HEK293 (cell line): ENCODE results near the gene HLA-C.
A peak's percentile ranks its signal among the peaks of the same experiment; 100 is the strongest.

Source experiments
- CTCF ChIA-PET: fragments of 350-600 bp; formaldehyde crosslinking; extraction: SDS; loops from one replicate; lab custom pipeline; 2021; ENCODE audit warnings: antibody characterized with exemption; lab: Yijun Ruan, JAX
- POLR2A ChIA-PET: fragments of 300-600 bp; formaldehyde crosslinking; extraction: SDS; loops from one replicate; lab custom pipeline; 2020; ENCODE audit warnings: antibody characterized with exemption, inconsistent platforms; lab: Yijun Ruan, JAX
- H3K27ac ChIP-seq: fragments of 200-500 bp; sonication (Bioruptor generic); 2 replicates; pipeline ENCODE4 v1.5.1; 2014; ENCODE audit warnings: low read depth, low read length, control low read depth, inconsistent platforms; ENCODE audit errors: extremely low read depth
- H3K36me3 ChIP-seq, 2 experiments: fragments of 200-500 bp in 1 of 2; sonication (Bioruptor generic) in 1 of 2; 1 replicate in 1 of 2; 2 replicates in 1 of 2; pipeline ENCODE4 v1.5.1; 2014 to 2017; ENCODE audit warnings: inconsistent platforms in 2 of 2, low read length in 2 of 2; ENCODE audit not compliant: control insufficient read depth in 2 of 2, insufficient read depth in 1 of 2
- H3K4me1 ChIP-seq: fragments of 200-500 bp; sonication (Bioruptor generic); 2 replicates; pipeline ENCODE4 v1.5.1; 2014; ENCODE audit warnings: mild to moderate bottlenecking, low read length, inconsistent platforms; ENCODE audit not compliant: control insufficient read depth, insufficient read depth
- H3K4me3 ChIP-seq: 2 replicates; pipeline ENCODE4 v1.5.1; 2011; ENCODE audit warnings: low read depth, mild to moderate bottlenecking, control low read depth, low read length, moderate library complexity
- H3K9me3 ChIP-seq: fragments of 200-500 bp; sonication (Bioruptor generic); 2 replicates; pipeline ENCODE4 v1.5.1; 2014; ENCODE audit warnings: low read depth, low read length, inconsistent platforms; ENCODE audit not compliant: control insufficient read depth, insufficient read depth
- GLI2 ChIP-seq: fragments of 450-650 bp; formaldehyde crosslinking; IDR thresholded peaks from 2 replicates; pipeline ENCODE4; 2017; ENCODE audit warnings: missing biosample characterization, missing genetic modification characterization, low read depth, borderline replicate concordance
- HOXC10 ChIP-seq: sonication (generic); formaldehyde crosslinking; IDR thresholded peaks from 2 replicates; pipeline ENCODE4 v1.8.1; 2023; ENCODE audit warnings: mild to moderate bottlenecking, missing genetic modification reagents
- HOXD13 ChIP-seq: sonication (generic); formaldehyde crosslinking; IDR thresholded peaks from 2 replicates; pipeline ENCODE4 v1.8.0; 2022; ENCODE audit warnings: missing genetic modification reagents, borderline replicate concordance
- IKZF3 ChIP-seq: fragments of 450-650 bp; IDR thresholded peaks from 2 replicates; pipeline ENCODE4 v1.5.0; 2018; ENCODE audit warnings: missing biosample characterization, mild to moderate bottlenecking, missing genetic modification characterization, moderate library complexity
- KLF9 ChIP-seq: fragments of 450-650 bp; formaldehyde crosslinking; IDR thresholded peaks from 2 replicates; pipeline ENCODE4 v1.5.1; 2016; ENCODE audit warnings: missing biosample characterization, missing genetic modification characterization, low read depth
- MZF1 ChIP-seq: fragments of 450-650 bp; formaldehyde crosslinking; IDR thresholded peaks from 2 replicates; pipeline ENCODE4 v1.5.1; 2017; ENCODE audit warnings: missing biosample characterization, missing genetic modification characterization, borderline replicate concordance
- ZBTB10 ChIP-seq: fragments of 450-650 bp; formaldehyde crosslinking; IDR thresholded peaks from 2 replicates; pipeline ENCODE4 v1.5.1; 2016; ENCODE audit warnings: missing biosample characterization, missing genetic modification characterization
- ZBTB7A ChIP-seq: fragments of 450-650 bp; formaldehyde crosslinking; IDR thresholded peaks from 2 replicates; pipeline ENCODE4 v1.5.1; 2016; ENCODE audit warnings: low read depth, missing biosample characterization, missing genetic modification characterization
- ZBTB8A ChIP-seq: fragments of 450-650 bp; formaldehyde crosslinking; IDR thresholded peaks from 2 replicates; pipeline ENCODE4 v1.5.1; 2016; ENCODE audit warnings: missing biosample characterization, missing genetic modification characterization
- ZEB2 ChIP-seq: fragments of 450-650 bp; formaldehyde crosslinking; IDR thresholded peaks from 2 replicates; pipeline ENCODE4 v1.5.1; 2016; ENCODE audit warnings: missing biosample characterization, missing genetic modification characterization
- ZNF175 ChIP-seq: fragments of 450-650 bp; formaldehyde crosslinking; IDR thresholded peaks from 2 replicates; pipeline ENCODE4 v1.5.1; 2016; ENCODE audit warnings: missing biosample characterization, missing genetic modification characterization
- ZNF211 ChIP-seq: fragments of 450-650 bp; formaldehyde crosslinking; IDR thresholded peaks from 2 replicates; pipeline ENCODE4 v1.5.1; 2016; ENCODE audit warnings: low read depth, missing biosample characterization, missing genetic modification characterization
- ZNF302 ChIP-seq: fragments of 450-650 bp; formaldehyde crosslinking; IDR thresholded peaks from 2 replicates; pipeline ENCODE4 v1.5.1; 2016; ENCODE audit warnings: missing biosample characterization, missing genetic modification characterization, low read depth
- ZNF510 ChIP-seq: fragments of 450-650 bp; formaldehyde crosslinking; IDR thresholded peaks from 2 replicates; pipeline ENCODE4 v1.5.1; 2018; ENCODE audit warnings: mild to moderate bottlenecking, missing genetic modification characterization, missing biosample characterization; ENCODE audit not compliant: insufficient replicate concordance
- ZNF514 ChIP-seq: fragments of 450-650 bp; formaldehyde crosslinking; IDR thresholded peaks from 2 replicates; pipeline ENCODE4 v1.5.1; 2016; ENCODE audit warnings: missing biosample characterization, missing genetic modification characterization
- ZNF521 ChIP-seq: fragments of 450-650 bp; formaldehyde crosslinking; IDR thresholded peaks from 2 replicates; pipeline ENCODE4 v1.5.1; 2017; ENCODE audit warnings: missing biosample characterization, mild to moderate bottlenecking, missing genetic modification characterization
- ZNF610 ChIP-seq: fragments of 450-650 bp; formaldehyde crosslinking; IDR thresholded peaks from 2 replicates; pipeline ENCODE4 v1.5.1; 2016; ENCODE audit warnings: missing biosample characterization, missing genetic modification characterization, borderline replicate concordance
- ZNF777 ChIP-seq: fragments of 450-650 bp; formaldehyde crosslinking; IDR thresholded peaks from 2 replicates; pipeline ENCODE4 v1.5.1; 2017; ENCODE audit warnings: missing biosample characterization, missing genetic modification characterization, borderline replicate concordance
- ZSCAN30 ChIP-seq: fragments of 450-650 bp; IDR thresholded peaks from 2 replicates; pipeline ENCODE4 v1.5.1; 2018; ENCODE audit warnings: missing biosample characterization, mild to moderate bottlenecking, missing genetic modification characterization, moderate library complexity
- TF ChIP-seq, protein P1 (sequence below): fragments of 450-650 bp; formaldehyde crosslinking; conservative IDR thresholded peaks from 2 replicates; pipeline ENCODE4 v1.5.1; 2016; ENCODE audit warnings: low read depth, missing biosample characterization, missing genetic modification characterization

Gene HLA-C

DNA sequence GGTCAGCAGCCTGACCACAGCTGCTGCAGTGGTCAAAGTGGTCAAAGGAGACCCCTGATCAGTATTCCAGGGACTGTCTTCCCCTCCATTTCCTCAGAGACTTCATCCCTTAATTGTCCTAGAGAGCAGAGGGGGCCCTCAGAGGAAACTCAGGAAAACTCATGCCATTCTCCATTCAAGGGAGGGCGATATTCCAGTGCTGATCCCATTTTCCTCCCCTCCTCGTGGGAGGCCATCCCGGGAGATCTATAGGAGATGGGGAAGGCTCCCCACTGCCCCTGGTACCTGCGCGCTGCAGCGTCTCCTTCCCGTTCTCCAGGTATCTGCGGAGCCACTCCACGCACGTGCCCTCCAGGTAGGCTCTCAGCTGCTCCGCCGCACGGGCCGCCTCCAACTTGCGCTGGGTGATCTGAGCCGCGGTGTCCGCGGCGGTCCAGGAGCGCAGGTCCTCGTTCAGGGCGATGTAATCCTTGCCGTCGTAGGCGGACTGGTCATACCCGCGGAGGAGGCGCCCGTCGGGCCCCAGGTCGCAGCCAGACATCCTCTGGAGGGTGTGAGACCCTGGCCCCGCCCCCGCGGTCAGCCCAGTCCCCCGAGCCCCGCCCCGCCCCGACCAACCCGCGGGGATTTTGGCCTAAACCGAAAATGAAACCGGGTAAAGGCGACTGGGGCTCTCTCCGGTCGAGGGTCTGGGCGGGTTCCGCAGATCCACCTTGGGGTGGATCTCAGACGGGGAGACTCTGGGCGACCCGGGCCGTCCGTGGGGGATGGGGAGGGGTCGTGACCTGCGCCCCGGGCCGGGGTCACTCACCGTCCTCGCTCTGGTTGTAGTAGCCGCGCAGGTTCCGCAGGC lies 878 bp downstream of the HLA-C start:
- CTCF ChIA-PET = interaction anchor here (1.6 kb wide), 1 partner anchor 95 kb away, joined by 5 read pairs; no protein-coding TSS in a partner anchor
- Histone ChIP-seq H3K4me1 (no peaks in the 10 kb centered on the region), H3K27ac (peak overlapping the region; percentile 81; the same call in 1 of the 2 replicates), H3K4me3 (peak overlapping the region; percentile 88), H3K9me3 (no peaks in the 10 kb centered on the region), H3K36me3 (peaks cover 19 to 27% of the 10 kb centered on the region in 2 experiments; a peak in 2 of 3 replicates)
- POLR2A ChIA-PET = no interaction called here
- 0 out of 2 replicates have a peak, but pooled peaks have one; percentile 28 for TF ChIP-seq ZBTB7A (tag by site-specific recombination)
- 0 out of 2 replicates have a peak, but pooled peaks have one; percentile 14 for TF ChIP-seq ZEB2
- peak; percentile 60; the same call in 1 of the 2 replicates for TF ChIP-seq IKZF3
- no peak for TF ChIP-seq ZSCAN30 (tag by site-specific recombination)
- 0 out of 2 replicates have a peak, but pooled peaks have one; percentile 5 for TF ChIP-seq KLF9

- CTCF ChIA-PET = interaction anchor here (0.7 to 1.3 kb wide), 4 partner anchors 10 to 100 kb away, joined by 3 to 5 read pairs (median 4); no protein-coding TSS in a partner anchor
- Histone ChIP-seq H3K36me3 (peaks cover 19 to 27% of the 10 kb centered on the region in 2 experiments; a peak in 2 of 3 replicates), H3K9me3 (no peaks in the 10 kb centered on the region), H3K4me1 (no peaks in the 10 kb centered on the region), H3K27ac (no peak overlapping the region), H3K4me3 (no peak overlapping the region)
- POLR2A ChIA-PET = no interaction called here
- TF ChIP-seq ZNF777 (tag by site-specific recombination) (no peak), KLF9 (no peak), HOXC10 (no peak), ZNF302 (no peak), GLI2 (tag by site-specific recombination) (no peak), ZNF510 (tag by site-specific recombination) (no peak), ZBTB10 (tag by site-specific recombination) (no peak), MZF1 (tag by site-specific recombination) (no peak), ZBTB8A (tag by site-specific recombination) (no peak), ZNF610 (tag by site-specific recombination) (no peak), ZNF521 (tag by site-specific recombination) (no peak), ZNF211 (tag by site-specific recombination) (no peak), ZNF514 (no peak), HOXD13 (CRISPR knock-in tag) (no peak), ZNF175 (tag by site-specific recombination) (no peak)
- TF ChIP-seq, protein P1, sequence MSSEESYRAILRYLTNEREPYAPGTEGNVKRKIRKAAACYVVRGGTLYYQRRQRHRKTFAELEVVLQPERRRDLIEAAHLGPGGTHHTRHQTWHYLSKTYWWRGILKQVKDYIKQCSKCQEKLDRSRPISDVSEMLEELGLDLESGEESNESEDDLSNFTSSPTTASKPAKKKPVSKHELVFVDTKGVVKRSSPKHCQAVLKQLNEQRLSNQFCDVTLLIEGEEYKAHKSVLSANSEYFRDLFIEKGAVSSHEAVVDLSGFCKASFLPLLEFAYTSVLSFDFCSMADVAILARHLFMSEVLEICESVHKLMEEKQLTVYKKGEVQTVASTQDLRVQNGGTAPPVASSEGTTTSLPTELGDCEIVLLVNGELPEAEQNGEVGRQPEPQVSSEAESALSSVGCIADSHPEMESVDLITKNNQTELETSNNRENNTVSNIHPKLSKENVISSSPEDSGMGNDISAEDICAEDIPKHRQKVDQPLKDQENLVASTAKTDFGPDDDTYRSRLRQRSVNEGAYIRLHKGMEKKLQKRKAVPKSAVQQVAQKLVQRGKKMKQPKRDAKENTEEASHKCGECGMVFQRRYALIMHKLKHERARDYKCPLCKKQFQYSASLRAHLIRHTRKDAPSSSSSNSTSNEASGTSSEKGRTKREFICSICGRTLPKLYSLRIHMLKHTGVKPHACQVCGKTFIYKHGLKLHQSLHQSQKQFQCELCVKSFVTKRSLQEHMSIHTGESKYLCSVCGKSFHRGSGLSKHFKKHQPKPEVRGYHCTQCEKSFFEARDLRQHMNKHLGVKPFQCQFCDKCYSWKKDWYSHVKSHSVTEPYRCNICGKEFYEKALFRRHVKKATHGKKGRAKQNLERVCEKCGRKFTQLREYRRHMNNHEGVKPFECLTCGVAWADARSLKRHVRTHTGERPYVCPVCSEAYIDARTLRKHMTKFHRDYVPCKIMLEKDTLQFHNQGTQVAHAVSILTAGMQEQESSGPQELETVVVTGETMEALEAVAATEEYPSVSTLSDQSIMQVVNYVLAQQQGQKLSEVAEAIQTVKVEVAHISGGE (tag by site-specific recombination) = no peak
- TF ChIP-seq, all 188 proteins: peak for 0
Measured at GRCh38 chr6:31268836-31269235, 3.1 kb downstream of the HLA-C start.
